T-helper 1 cell (primary cell): Measurements from ENCODE around the gene PCNX4.

Experiments used
- DNase-seq, 5 donors: peaks; one replicate each; pipeline ENCODE4 v3.0.0-alpha.2; 2012 to 2020

The PCNX4 gene

DNA sequence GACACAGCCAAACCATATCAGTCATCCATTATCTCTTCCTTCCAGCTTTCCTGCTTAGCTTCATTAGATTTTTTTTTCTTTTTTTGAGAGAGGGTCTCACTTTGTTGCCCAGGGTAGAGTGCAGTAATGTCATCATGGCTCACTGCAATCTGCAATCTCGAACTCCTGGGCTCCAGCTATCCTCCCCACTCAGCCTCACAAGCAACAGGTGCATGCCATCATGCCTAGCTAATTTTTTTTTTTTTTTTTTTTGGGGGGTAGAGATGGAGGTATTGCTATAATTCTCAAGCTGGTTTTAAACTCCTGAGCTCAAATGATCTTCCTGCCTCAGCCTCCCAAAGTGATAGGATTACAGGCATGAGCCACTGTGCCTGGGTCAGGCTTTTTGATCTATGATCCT lies 119.0 kb downstream of the PCNX4 start:
- DNase-seq: no peak

DNA sequence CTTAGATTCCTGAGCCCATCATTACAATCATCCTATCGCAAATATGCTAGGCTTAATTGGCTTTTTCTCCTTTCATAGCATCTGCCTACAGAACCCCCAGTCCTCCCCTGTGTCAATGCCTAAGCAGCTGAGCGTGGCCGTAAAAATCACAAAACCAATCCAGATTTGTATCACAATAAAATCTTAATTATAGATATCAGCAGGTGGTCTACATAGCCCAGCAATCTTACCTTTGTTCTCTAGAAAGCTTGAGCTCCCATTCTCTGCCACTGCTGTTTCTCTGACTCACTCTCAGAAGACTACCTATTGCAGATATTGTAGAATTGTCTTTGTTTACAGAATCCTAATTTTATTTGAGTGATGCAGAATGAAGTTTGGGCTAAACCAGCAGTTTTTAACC lies 119.4 kb downstream of the PCNX4 start:
- no peak for DNase-seq

DNA sequence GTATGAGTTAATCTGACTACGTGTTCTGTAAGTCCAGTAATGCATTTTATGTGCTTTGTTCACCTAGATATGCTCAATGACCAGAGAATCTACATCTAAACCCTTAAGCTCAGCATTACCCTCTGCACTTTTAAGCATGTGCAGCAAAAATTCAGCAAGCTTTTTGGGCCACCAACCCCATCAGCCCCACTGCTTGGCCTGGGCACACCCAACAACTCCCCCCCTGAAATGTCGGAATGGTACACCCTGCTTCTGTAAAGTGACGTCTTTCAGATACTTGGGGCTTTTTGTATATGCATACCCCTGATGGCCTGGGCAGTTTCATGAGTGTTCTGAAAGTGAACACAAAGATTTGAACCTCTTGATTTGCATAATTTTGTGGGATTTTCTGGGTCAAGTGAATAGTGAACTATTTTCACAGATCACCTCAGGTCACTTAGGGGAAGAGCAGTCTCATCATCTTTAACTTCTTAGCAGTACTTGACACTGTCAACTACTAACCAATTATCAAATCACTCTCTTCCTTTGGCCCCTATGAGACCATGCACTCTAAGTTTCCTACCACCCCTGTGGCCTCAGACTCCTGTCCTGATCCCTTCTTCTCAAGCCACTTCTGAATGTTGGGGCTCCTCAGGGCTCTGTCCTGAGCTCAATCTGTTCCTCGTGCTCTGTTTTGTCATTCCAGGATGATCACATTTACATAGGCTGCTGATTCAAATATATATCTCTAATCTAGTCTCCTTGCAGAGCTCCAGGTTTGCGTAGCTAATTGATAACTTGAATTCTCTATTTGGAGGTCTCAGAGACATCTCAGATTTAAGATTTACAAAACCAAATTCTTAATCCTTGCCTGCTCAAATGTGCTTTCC lies 121.0 kb downstream of the PCNX4 start:
- DNase-seq: no peak

DNA sequence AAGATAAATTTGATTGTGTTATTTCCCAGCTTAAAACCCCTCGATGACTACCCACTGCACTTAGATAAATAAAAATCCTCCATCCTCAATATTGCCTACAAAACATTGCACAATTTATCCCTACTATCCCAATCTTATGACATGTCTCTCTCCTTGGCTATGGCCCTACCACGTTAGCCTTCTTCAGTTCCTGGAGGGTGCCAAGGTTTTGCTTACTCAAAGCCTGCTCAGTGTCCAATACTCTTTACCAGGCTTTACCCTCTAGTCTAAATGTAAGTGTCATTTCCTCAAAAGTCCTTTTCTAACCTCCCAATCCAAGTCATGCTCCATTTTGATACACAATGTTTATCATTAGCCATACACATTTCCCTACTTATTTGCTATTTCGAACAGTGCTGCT lies 122.3 kb downstream of the PCNX4 start:
- DNase-seq: no peak

DNA sequence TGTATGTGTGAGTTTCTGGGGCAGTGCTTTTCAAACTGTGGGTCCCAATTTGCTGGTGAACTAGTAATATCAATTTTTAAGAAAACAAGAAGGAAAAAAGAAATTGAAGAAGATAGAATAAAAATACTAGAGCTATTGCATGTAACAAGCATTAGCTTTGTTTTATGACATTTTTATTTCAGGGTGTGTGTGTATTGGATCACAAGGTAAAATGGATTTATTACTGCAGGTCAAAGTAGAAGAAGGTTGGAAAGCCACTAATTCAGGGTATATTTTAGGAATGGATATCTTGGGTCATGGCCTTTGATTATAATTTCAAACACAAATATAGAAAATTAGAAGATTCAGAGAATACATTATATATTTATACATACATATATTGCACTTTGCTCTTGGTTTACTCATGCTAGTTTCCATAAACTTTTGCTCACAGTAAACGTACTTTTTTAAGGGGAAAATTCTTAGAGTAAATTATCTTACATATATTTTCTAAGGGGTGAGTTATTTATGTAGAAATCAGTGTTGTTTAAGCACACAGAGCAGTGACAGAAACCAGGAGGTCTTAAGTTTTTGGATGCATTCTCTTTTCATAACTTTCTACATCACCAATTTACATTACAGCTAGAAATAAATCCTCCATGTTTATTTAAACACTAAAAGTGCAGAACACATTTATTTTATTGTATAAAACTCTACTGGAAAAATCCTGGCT lies 122.8 kb downstream of the PCNX4 start:
- no peak for DNase-seq

DNA sequence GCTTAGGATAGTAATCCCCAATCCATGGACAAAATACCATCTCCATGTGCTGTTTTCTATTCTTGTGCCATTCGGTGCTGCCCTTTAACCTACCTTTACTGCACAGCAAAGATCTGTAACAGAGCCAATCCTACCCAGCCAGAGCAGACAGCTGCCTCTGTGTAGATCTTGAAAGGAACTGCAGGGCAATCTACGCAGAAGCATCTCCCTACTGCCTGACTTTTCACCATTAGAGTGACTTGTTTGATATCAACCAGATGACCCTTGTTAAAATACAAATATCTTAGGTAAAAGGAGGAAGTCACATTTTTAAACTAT lies 123.4 kb downstream of the PCNX4 start:
- DNase-seq: no peak

DNA sequence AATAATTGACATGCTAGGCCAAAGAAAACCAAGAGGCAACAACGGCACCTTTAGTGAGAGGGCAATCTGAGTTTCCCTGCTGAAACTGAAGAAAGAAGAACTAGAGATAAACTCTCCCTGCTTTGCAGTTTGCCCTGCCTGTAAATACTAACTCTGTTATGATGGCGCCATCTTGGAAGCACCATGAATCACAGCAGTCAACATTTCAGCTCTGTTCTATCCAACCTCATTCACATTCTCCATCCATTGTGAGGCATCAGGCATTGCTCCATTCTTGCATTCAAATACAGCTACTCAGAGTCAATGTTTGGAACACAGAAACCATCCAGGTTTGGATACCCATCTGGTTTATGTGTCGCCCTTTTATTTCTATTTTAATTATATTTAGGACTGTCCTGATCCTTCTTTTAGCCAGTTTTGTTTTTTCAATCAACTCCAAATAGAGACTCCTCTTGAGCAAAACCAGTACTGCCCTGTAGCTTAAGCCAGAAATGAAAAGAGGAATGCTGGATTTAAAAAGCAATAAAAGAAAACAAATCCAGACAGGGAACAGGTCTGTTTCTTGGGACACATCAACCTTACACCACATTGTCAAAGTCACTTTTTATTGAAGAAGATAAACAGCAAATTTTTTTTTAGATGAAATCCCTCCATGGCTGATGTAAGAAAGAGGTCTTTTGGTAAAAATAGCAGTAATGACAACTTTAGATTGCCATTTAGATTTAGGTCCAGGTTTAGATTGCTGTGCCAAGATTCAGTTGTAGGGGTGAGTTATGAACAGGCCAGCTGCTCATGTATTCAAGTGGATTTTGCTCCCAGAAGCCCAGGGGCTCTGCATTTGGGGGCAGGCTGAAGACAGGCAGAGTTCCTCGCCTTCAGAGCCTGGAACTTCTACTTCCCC lies 124.0 kb downstream of the PCNX4 start:
- DNase-seq: no peak

DNA sequence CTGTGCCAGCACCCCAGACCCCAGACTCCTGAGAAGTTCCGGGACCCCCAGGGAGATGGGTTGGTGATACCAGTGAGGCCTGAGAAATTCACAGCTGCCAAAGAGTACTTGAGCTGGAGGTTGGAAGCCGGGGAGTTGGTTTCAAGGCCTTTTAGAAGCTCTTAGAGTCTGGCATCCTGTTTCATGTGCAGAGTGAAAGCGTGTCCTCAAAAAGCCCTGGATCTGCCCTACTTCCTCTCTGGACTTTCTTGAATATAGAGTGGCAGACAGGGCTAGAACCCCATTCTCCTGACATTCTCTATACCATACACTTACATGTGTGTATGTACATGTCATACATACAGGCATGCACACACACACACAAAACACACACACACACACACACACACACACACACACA lies 126.0 kb downstream of the PCNX4 start:
- no peak for DNase-seq
